Endodermal cell (in vitro differentiated cells): Measurements from ENCODE around the gene CCL22. TPM values are rescaled to one million over a fixed set of nuclear protein-coding genes. Genes with fewer than 3 reads are reported as not detected.
A peak's percentile ranks its signal among the peaks of the same experiment; 100 is the strongest.

ENCODE experiments used
- DNase-seq: peaks from one replicate; pipeline ENCODE4 v3.0.0-alpha.2; 2017
- H3K27ac ChIP-seq: 2 replicates; pipeline ENCODE4 v1.5.1; 2013; ENCODE audit warnings: mild to moderate bottlenecking, low read depth, low read length, moderate library complexity
- H3K27me3 ChIP-seq: 2 replicates; pipeline ENCODE4 v1.6.1; 2013; ENCODE audit warnings: mild to moderate bottlenecking, low read length, moderate library complexity; ENCODE audit not compliant: insufficient read depth, control insufficient read depth, poor library complexity, severe bottlenecking
- H3K36me3 ChIP-seq: 2 replicates; pipeline ENCODE4 v1.7.0; 2013; ENCODE audit warnings: mild to moderate bottlenecking, low read length, moderate library complexity; ENCODE audit not compliant: control insufficient read depth, insufficient read depth
- H3K4me1 ChIP-seq: one replicate; pipeline ENCODE4 v1.7.0; 2013; ENCODE audit warnings: low read length; ENCODE audit not compliant: control insufficient read depth, insufficient read depth
- H3K4me3 ChIP-seq: 2 replicates; pipeline ENCODE4 v1.5.1; 2013; ENCODE audit warnings: mild to moderate bottlenecking, low read length, moderate library complexity
- H3K9ac ChIP-seq: 2 replicates; pipeline ENCODE4 v1.6.1; 2013; ENCODE audit warnings: mild to moderate bottlenecking, low read length, moderate library complexity; ENCODE audit not compliant: poor library complexity, severe bottlenecking; ENCODE audit errors: extremely low read depth
- H3K9me3 ChIP-seq: 2 replicates; pipeline ENCODE4 v1.6.1; 2013; ENCODE audit warnings: mild to moderate bottlenecking, low read length, moderate library complexity; ENCODE audit not compliant: control insufficient read depth
- H3K27ac Mint-ChIP-seq: 2 replicates; pipeline ENCODE4 v1.8.0; 2020; ENCODE audit warnings: mixed read lengths
- H3K27me3 Mint-ChIP-seq: 2 replicates; pipeline ENCODE4 v1.8.0; 2021; ENCODE audit warnings: mild to moderate bottlenecking, mixed read lengths; ENCODE audit not compliant: insufficient read depth
- H3K36me3 Mint-ChIP-seq: 2 replicates; pipeline ENCODE4 v1.8.0; 2020; ENCODE audit warnings: low read depth, mixed read lengths
- H3K4me1 Mint-ChIP-seq: 2 replicates; pipeline ENCODE4 v1.8.0; 2020; ENCODE audit warnings: mixed read lengths
- H3K4me3 Mint-ChIP-seq: 2 replicates; pipeline ENCODE4 v1.8.0; 2020; ENCODE audit warnings: mild to moderate bottlenecking, moderate library complexity, mixed read lengths
- H3K9me3 Mint-ChIP-seq: 2 replicates; pipeline ENCODE4 v1.8.0; 2020; ENCODE audit warnings: mild to moderate bottlenecking, mixed read lengths
- CTCF ChIP-seq: fragments of 200-600 bp; sonication (generic); conservative IDR thresholded peaks from 2 replicates; pipeline ENCODE4 v1.5.0; 2021; ENCODE audit warnings: antibody characterized with exemption, mild to moderate bottlenecking
- WGBS, 2 experiments: methylation state at CpG; one replicate each; pipeline versions ENCODE4 v1.1.5 to v1.1.7; 2013; ENCODE audit warnings: missing lambda C conversion rate in 2 of 2, mixed read lengths in 1 of 2; ENCODE audit not compliant: insufficient coverage in 1 of 2, insufficient read length in 1 of 2; 5-methylcytosine and 5-hydroxymethylcytosine counted together
- total RNA-seq, 2 donors: library from RNA; stranded (reverse); fragmentation: NEBNext Ultra II Directional in 1 of 2; extraction: Animal tissue kit (Norgen Biotek cat#: 25700) in 1 of 2; gene quantifications; 2 replicates in 1 of 2; 3 replicates in 1 of 2; pipeline ENCODE4 v1.2.1, GENCODE V29; 2021

Gene CCL22
- total RNA-seq, 2 donors from 2014 or later, result not detected

- H3K27ac Mint-ChIP-seq, result peak overlapping the region; percentile 26
- no peaks in the 10 kb centered on the region for H3K4me1 Mint-ChIP-seq
- H3K4me1 ChIP-seq, result no peaks in the 10 kb centered on the region
- H3K4me3 Mint-ChIP-seq, result no peak overlapping the region
- H3K4me3 ChIP-seq, result no peak overlapping the region
- H3K36me3 Mint-ChIP-seq, result no peaks in the 10 kb centered on the region
- H3K36me3 ChIP-seq, result no peaks in the 10 kb centered on the region
- H3K27ac ChIP-seq, result no peak overlapping the region
- no peaks in the 10 kb centered on the region for H3K27me3 ChIP-seq
- no peak overlapping the region for H3K9ac ChIP-seq
- WGBS, 2 experiments, result 62 to 68% methylated on average over 3 to 5 of the region's 5 CpGs
- DNase-seq, result no peak
- H3K9me3 Mint-ChIP-seq, result no peaks in the 10 kb centered on the region
- peaks cover 5% of the 10 kb centered on the region for H3K27me3 Mint-ChIP-seq
- no peak for TF ChIP-seq CTCF
- H3K9me3 ChIP-seq, result no peaks in the 10 kb centered on the region
These were observed 27.9 kb downstream of the CCL22 start for GRCh38 chr16:57386381-57386951.

DNA sequence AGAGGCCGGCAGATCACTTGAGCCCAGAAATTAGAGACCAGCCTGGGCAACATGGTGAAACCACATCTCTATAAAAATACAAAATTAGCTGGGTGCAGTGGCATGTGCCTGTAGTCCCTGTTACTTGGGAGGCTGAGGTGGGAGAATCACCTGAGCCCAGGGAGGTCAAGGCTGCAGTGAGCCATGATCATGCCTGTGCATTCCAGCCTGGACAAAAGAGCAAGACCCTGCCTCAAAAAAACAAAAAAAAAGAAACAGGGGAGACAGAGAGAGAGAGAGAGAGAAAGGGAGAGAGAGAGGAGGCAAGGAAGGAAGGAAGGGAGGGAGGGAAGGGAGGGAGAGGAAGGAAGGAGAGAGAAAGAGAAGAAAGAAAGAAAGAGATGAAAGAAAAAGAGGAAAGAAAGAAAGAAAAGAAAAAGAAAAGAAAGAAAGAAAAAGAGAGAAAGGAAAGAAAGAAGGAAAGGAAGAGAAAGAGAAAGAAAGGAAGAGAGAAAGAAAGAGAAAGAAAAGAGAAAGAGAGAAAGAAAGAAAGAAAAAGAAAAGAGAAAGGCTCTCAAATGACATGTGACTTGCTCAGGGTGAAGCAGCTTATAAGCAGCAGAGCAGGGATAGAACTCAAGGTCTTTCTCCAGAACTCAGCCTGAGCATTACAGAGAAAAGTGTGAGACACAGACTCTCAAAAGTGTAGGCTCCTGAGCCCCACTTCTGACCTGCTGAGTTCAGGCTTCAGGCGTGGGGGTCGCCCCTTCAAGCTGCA lies 29.2 kb downstream of the CCL22 start:
- Histone ChIP-seq H3K27ac (no peak overlapping the region), H3K9me3 (no peaks in the 10 kb centered on the region), H3K4me1 (no peaks in the 10 kb centered on the region), H3K4me3 (no peak overlapping the region), H3K36me3 (no peaks in the 10 kb centered on the region), H3K27me3 (peaks cover 2% of the 10 kb centered on the region), H3K9ac (no peak overlapping the region)
- no peak overlapping the region for H3K4me3 Mint-ChIP-seq
- H3K36me3 Mint-ChIP-seq, result no peaks in the 10 kb centered on the region
- 89 to 92% methylated on average over 2 to 3 of the region's 3 CpGs for WGBS, 2 experiments
- peaks cover 7% of the 10 kb centered on the region for H3K27me3 Mint-ChIP-seq
- no peaks in the 10 kb centered on the region for H3K9me3 Mint-ChIP-seq
- no peak for DNase-seq
- H3K27ac Mint-ChIP-seq, result no peak overlapping the region
- TF ChIP-seq CTCF, result no peak
- no peaks in the 10 kb centered on the region for H3K4me1 Mint-ChIP-seq

GRCh38 chr16:57388359-57389086 lies 29.9 kb downstream of the CCL22 start:
- DNase-seq, result no peak
- H3K9me3 Mint-ChIP-seq, result no peaks in the 10 kb centered on the region
- peaks cover 7% of the 10 kb centered on the region for H3K27me3 Mint-ChIP-seq
- no peaks in the 10 kb centered on the region for H3K36me3 ChIP-seq
- peaks cover 4% of the 10 kb centered on the region for H3K27me3 ChIP-seq
- no peaks in the 10 kb centered on the region for H3K4me1 Mint-ChIP-seq
- H3K27ac ChIP-seq, result no peak overlapping the region
- H3K4me1 ChIP-seq, result no peaks in the 10 kb centered on the region
- no peaks in the 10 kb centered on the region for H3K36me3 Mint-ChIP-seq
- no peak overlapping the region for H3K27ac Mint-ChIP-seq
- 89 to 91% methylated on average over 6 to 7 of the region's 7 CpGs for WGBS, 2 experiments
- no peaks in the 10 kb centered on the region for H3K9me3 ChIP-seq
- no peak overlapping the region for H3K9ac ChIP-seq
- TF ChIP-seq CTCF, result no peak
- H3K4me3 Mint-ChIP-seq, result no peak overlapping the region
- no peak overlapping the region for H3K4me3 ChIP-seq
